A549 treated with AZD2906 at 1 μM for 4 hours (cell line): ENCODE data around the gene CCDC159. TPM values are rescaled to one million over a fixed set of nuclear protein-coding genes. Genes with fewer than 3 reads are reported as not detected.

Source experiments
- total RNA-seq: library from RNA; stranded (reverse); fragments of 200-300 nt; extraction: Qiagen RNA extraction; gene quantifications from 5 replicates; pipeline ENCODE4 v1.2.3, GENCODE V29; 2022

Gene CCDC159
- total RNA-seq = 3.5 to 5.8 TPM (median 4.8 TPM) in 5 replicates

GRCh38 chr19:11346104-11346940, at the start of gene CCDC159, which contains the start of gene TMEM205:
TSS of gene CCDC159 (plus strand) at chr19:11346519. CDS start at chr19:11346607, 88 bp downstream.
TSS of gene TMEM205 (minus strand) at chr19:11346268. CDS start at chr19:11345619, 649 bp downstream.

GRCh38 chr19:11339254-11340098, 6.8 kb upstream of the CCDC159 start, which contains the start of gene RAB3D:
TSS of gene RAB3D (minus strand) at chr19:11339657. CDS start at chr19:11337399, 2,258 bp downstream.

GRCh38 chr19:11355160-11356073, 9.1 kb downstream of the CCDC159 start, which contains the start of gene PLPPR2:
TSS of gene PLPPR2 (plus strand) at chr19:11355432. CDS start at chr19:11357674, 2,242 bp downstream.

GRCh38 chr19:11374433-11375142, 28.3 kb downstream of the CCDC159 start, which contains the start of gene SWSAP1:
TSS of gene SWSAP1 (plus strand) at chr19:11374666. CDS start at chr19:11374681, 15 bp downstream.

Other genes starting within 250 kb of the CCDC159 start
- 15.3 to 21.9 TPM (median 20.9 TPM) in 5 replicates for gene SPC24, start 190.7 kb upstream of the CCDC159 start, total RNA-seq
- 39.9 to 52.5 TPM (median 48.0 TPM) in 5 replicates for gene KANK2, start 149.0 kb upstream of the CCDC159 start, total RNA-seq
- not detected in 5 replicates for gene ANGPTL8, start 106.9 kb upstream of the CCDC159 start, total RNA-seq
- 6.4 to 10.3 TPM (median 9.5 TPM) in 5 replicates for gene DOCK6, start 84.0 kb upstream of the CCDC159 start, total RNA-seq
- gene TSPAN16, start 50.4 kb upstream of the CCDC159 start, total RNA-seq = not detected in 5 replicates
- 3.1 to 4.6 TPM (median 3.9 TPM) in 5 replicates for gene RAB3D, start 6.9 kb upstream of the CCDC159 start, total RNA-seq
- 96.5 to 132 TPM (median 113 TPM) in 5 replicates for gene TMEM205, start 251 bp upstream of the CCDC159 start, total RNA-seq
- 8.3 to 9.7 TPM (median 9.3 TPM) in 5 replicates for gene PLPPR2, start 8.9 kb downstream of the CCDC159 start, total RNA-seq
- gene SWSAP1, start 28.1 kb downstream of the CCDC159 start, total RNA-seq = 1.3 to 2.1 TPM (median 1.8 TPM) in 5 replicates
- 3.5 to 5.1 TPM (median 4.3 TPM) in 5 replicates for gene EPOR, start 37.8 kb downstream of the CCDC159 start, total RNA-seq
- 1.1 to 2.1 TPM (median 1.4 TPM) in 5 replicates for gene RGL3, start 72.8 kb downstream of the CCDC159 start, total RNA-seq
- 0.92 to 1.4 TPM (median 1.3 TPM) in 5 replicates for gene ODAD3, start 88.6 kb downstream of the CCDC159 start, total RNA-seq
- 252 to 265 TPM (median 258 TPM) in 5 replicates for gene PRKCSH, start 89.1 kb downstream of the CCDC159 start, total RNA-seq
- 0.07 to 0.24 TPM (median 0.15 TPM) in 5 replicates for gene ELAVL3, start 134.5 kb downstream of the CCDC159 start, total RNA-seq
- gene ZNF653, start 159.3 kb downstream of the CCDC159 start, total RNA-seq = 3.7 to 4.8 TPM (median 4.5 TPM) in 5 replicates
- 26.1 to 33.0 TPM (median 29.6 TPM) in 5 replicates for gene ECSIT, start 182.6 kb downstream of the CCDC159 start, total RNA-seq
- gene CNN1, start 192.3 kb downstream of the CCDC159 start, total RNA-seq = 0.24 to 0.44 TPM (median 0.37 TPM) in 5 replicates
- 84.8 to 114 TPM (median 99.8 TPM) in 5 replicates for gene ELOF1, start 212.7 kb downstream of the CCDC159 start, total RNA-seq
- 0.14 to 0.39 TPM (median 0.22 TPM) in 5 replicates for gene ACP5, start 231.1 kb downstream of the CCDC159 start, total RNA-seq